GM18505 (cell line): ENCODE data around the gene MARVELD2.
A peak's percentile ranks its signal among the peaks of the same experiment; 100 is the strongest.
"Not testable (repeated sequence)": the region's sequence is repeated elsewhere in the genome, so short reads cannot be mapped to it uniquely, and the experiment has no call there.

Source experiments
- ATAC-seq: cut with Tn5 transposase; IDR thresholded peaks from one replicate; pipeline ENCODE4 v1.9.1; 2021; ENCODE audit not compliant: unreplicated experiment
- POLR2A ChIP-seq: IDR thresholded peaks from 4 replicates; pipeline ENCODE4 v1.6.1; 2011; ENCODE audit warnings: borderline replicate concordance; ENCODE audit not compliant: insufficient read depth, insufficient read length; ENCODE audit errors: extremely low read depth

Gene MARVELD2, protein sequence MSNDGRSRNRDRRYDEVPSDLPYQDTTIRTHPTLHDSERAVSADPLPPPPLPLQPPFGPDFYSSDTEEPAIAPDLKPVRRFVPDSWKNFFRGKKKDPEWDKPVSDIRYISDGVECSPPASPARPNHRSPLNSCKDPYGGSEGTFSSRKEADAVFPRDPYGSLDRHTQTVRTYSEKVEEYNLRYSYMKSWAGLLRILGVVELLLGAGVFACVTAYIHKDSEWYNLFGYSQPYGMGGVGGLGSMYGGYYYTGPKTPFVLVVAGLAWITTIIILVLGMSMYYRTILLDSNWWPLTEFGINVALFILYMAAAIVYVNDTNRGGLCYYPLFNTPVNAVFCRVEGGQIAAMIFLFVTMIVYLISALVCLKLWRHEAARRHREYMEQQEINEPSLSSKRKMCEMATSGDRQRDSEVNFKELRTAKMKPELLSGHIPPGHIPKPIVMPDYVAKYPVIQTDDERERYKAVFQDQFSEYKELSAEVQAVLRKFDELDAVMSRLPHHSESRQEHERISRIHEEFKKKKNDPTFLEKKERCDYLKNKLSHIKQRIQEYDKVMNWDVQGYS

DNA sequence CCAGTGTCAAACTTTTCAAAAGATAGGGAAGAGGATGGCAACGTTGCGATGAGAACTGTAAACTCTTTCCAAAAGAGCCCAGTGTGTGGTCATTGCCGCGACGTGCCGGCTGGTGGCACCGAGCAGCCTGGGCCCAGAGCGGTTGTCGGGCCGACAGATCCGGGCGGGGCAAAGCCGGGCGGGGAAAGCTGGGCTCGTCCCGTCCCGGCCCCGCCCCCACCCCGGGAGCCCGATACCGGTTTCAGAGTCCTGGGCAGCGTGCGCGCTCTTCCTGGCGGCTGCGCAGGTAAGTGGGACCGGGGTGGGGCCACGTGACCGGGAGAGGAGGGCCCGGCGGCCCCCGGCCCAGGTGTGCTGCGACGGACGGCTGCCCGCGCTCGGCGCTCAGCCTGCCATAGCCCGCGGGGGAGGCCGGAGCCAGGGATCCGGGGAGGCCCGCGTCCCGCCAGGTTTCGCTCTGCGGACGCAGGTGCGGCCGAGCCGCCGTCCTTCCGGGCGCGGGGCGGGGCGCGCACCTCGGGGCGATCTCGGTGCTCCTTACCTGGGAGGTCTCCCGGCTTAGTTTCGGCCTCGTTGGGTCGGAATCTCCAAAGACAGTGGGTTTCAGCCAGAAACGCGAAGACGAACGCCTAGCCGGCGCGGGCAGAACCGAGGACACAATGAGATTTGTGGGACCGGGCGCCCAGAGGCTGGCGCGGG, at the start of gene MARVELD2:
TSS of gene MARVELD2 (plus strand) at position 232 of the 699 bp plus-strand sequence. CDS start 4,270 bp downstream, outside the sequence.
- peak; percentile 71 for ATAC-seq

DNA sequence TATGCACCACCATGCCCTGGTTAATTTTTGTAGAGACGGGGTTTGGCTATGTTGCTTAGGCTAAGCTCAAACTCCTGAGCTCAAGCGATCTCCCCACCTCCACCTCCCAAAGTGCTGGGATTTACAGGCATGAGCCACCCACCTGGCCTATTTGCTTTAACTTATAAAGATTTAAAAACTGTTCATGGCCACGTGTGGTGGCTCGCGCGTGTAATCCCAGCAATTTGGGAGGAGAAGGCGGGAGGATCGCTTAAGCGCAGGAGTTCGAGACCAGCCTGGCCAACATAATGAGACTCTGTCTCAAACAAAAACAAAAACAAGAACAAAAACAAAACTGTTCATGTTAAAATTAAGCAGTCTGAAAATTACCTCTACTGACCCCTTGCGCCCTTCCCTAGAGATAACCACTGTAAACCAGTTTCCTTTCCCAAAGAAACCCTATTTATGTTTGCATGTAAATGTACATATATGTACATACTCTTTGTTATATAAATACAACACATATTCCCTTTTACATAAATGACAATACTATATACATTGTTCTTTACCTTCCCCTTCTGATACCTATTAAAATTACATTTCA, 47.1 kb upstream of the MARVELD2 start:
- no peak for TF ChIP-seq POLR2A
- ATAC-seq = no peak

More for the DNA sequence above, at the start of gene MARVELD2:
- peak; percentile 17 for TF ChIP-seq POLR2A

DNA sequence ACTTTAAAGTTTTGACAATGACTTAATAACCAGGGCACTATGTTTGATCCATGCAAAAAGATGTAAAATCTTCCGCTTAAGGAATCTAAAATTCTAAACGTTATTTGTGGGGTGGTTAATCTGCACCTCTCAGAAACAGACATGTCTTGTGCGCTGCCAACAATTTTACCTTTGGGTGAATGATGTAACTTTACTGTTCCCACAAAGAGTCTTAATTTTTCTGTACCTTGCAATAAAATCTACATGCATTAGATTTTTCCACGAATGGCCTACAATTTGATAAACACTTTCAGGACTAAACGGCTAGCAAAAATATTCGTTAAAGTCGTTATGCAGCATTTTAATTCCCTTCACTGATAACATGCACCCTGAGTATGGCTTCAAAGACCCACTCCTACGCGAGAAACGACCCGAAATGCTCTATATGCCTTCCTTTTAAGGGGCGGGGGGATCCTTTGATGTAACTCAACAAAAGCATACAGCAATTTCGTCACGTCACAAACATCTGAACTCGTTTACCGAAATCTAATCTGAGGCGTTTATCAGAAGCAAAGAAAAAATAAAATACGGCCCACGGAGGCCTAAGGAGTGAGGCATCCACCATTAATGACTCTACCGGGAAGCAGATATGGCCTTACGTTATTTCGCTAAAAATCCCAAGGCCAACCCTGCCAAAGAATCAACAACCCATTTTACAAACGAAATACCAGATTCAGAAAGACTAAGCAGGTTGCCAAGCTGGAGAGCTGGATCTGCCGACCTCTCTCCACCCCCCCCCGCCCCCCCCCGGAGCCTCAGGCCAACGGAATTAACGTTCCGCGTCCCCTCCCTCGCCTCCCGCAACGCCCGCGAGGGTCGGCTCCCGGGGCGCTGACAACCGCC, 46.2 kb upstream of the MARVELD2 start:
- ATAC-seq = no peak
- TF ChIP-seq POLR2A = no peak

DNA sequence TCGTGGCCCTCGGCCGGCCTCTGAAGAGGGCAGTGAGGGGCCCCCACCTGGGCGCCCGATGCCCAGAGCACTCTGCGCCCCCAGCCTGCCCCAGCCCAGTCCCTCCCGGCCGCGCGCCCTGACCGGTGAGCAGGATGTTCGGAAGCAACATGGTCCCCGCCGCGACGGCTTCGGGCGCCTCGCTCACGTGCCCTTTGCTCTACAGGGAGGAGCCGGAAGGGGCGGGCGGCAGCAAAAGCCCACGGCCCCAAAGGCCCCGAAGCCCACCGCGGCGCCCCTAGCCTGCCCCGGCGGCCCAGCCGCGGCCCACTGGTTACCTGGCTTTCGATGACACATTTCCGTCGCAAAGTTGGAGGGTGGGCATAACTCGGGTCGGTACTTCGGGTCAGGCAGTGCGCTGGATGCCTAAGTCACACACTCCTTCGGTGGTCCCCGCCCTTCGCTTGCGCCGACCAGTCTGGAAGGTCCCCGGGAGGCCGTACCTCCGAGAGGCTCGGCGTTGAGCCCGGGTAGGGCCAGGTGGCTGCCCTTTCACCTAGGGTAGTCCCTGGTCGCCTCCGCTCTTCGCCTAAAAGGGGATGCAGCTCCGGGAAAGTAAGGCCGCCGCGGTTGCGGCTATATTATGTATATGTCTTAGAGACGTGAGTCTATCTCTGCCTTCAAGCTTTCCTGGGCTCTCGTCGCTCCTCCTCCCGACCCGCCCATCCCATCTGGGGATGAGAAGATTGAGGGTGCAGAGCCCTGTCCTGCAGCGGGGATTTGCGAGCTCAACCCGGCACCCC, 45.4 kb upstream of the MARVELD2 start, which contains the start of the genes AK6, RAD17 and TAF9:
TSS of gene AK6 (minus strand) at position 181 of the 782 bp plus-strand sequence. CDS start at position 151, 30 bp downstream.
TSS of gene RAD17 (plus strand) at position 479 of the 782 bp plus-strand sequence. CDS start 2,391 bp downstream, outside the sequence.
TSS of gene TAF9 (minus strand) at position 181 of the 782 bp plus-strand sequence. CDS start 3,783 bp downstream, outside the sequence.
- ATAC-seq = peak; percentile 89
- TF ChIP-seq POLR2A = peak; percentile 90

DNA sequence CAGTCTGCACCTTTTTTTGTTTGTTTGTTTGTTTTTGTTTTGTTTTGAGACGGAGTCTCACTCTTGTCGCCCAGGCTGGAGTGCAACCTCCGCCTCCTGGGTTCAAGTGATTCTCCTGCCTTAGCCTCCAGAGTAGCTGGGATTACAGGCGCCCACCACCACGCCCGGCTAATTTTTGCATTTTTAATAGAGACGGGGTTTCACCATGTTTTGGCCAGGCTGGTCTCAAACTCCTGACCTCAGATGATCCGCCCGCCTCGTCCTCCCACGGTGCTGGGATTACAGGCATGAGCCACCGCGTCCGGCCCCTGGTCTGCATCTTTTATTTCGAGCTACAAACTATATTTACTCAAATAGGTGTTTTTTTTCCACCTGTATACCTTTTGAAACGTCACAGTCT, 44.6 kb upstream of the MARVELD2 start:
- ATAC-seq = not testable (repeated sequence)

DNA sequence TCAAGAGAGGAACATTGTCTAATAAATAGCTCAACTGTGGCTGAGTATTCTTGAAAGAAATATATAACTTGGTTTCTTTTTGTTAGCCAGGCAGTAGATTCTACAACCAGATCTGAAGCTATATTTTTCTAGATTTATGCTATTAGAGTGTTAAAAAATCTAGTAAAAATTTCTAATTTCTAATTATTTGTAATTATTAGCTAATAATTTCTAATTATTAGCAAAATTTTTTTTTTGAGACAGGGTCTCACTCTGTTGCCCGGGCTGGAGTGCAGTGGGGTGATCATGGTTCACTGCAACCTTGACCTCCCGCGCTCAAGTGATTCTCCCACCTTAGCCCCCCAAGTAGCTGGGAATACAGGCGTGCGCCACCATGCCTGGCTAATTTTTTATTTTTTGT, 42.5 kb upstream of the MARVELD2 start:
- no peak for TF ChIP-seq POLR2A
- no peak for ATAC-seq

DNA sequence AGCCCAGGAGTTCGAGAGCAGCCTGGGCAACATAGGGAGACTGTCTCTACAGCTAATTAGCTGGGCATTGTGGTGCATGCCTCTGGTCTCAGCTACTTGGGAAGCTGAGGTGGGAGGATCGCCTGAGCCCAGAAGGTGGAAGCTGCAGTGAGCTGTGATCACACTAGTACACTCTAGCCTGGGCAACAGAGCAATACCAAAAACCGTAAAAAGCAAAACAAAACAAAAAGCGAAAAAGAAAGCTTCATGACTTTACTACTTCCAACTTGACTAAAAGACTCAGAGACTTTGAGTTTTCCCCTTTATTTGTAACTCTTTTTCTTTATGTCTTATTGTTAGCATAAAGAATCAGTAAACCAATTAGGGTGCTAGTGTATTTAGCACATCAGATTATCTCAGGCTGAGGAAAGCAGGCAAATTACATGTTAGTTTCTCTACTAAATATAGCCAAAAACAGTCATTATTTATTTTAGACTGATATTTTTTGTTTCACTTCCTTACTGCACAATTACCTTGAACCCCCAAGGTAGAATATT, 39.9 kb upstream of the MARVELD2 start:
- peak; percentile 39 for TF ChIP-seq POLR2A
- peak; percentile 67 for ATAC-seq

DNA sequence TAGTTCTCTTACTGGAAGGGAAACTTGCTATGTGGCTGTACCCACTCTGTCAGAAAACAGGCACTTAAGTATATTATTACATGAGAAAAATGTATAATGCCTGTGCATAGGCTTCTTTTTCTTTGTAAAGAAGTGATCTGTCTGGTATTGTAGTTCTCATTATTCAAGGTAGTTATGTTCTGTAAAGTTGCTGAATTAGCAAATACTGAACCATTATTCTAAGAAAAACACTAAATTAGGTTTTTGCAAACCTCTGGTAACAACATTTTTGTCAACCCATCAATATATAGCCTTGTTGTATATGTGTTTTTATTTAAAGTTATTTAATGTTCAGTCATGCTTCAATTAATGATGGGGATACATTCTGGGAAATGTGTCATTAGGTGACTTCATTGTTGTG, 36.5 kb upstream of the MARVELD2 start:
- TF ChIP-seq POLR2A = no peak
- no peak for ATAC-seq

DNA sequence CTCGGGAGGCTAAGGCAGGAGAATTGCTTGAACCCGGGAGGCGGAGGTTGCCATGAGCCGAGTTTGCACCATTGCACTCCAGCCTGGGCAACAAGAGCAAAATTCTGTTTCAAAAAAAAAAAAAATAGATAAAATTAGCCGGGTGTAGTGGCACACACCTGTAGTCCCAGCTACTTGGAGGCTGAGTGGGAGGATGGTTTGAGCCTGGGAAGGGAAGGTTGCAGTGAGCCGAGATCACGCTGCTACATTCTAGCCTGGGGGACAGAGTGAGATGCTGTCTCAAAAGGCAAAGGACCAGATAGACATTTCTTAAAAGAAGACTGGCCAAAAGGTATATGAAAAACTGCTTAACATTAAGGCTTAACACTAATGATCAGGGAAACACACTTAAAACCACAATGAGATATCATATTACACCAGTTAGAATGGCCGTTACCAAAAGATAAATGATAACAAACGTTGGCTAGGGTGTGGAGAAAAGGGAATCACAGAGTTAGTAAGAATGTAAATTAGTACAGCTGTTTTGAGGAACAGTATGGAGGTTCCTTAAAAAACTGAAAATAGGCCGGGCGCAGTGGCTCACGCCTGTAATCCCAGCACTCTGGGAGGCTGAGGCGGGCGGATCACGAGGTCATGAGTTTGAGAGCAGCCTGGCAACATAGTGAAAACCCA, 10.1 kb upstream of the MARVELD2 start:
- TF ChIP-seq POLR2A = no peak
- no peak for ATAC-seq

DNA sequence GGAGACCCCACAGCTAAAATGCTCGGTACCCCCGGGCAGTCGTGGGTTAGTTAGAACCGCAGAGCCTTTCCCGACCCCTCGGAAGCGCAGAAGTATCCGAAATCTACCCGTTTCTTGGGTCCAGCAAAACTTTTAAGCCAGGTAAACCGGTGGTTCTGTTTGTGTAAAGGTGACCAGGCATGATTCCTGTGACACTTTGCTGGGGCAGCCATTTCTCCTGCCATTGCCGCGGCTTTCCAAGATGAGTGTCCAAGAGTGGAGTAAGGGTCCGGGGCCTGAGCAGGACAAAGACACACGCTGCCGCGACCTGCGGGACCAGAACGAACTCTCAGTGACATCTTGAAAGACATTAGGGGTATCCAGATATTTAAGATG, 655 bp downstream of the MARVELD2 start:
- TF ChIP-seq POLR2A = no peak
- no peak for ATAC-seq

DNA sequence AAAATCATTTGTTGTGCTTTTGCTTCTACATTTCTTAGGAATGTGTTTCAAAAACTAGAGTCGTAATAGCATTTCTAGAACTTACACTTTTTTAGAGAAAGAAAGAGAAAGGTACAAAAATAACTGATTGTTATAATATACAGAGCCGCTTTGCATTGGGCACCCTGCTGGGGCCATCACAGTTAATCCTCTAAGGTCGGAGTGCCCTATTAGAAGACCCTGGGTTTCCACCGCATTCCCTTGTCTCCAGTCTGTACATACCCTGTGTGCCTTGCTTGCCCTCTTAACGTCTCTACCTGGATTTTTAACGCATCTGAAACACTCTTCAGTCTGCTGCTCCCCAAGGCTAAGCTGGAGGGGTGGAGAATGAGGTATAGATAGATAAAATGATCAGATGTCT, 1.3 kb downstream of the MARVELD2 start:
- no peak for ATAC-seq
- TF ChIP-seq POLR2A = no peak
